H7 (cell line): ENCODE measurements around the gene ZC3H18. TPM values are rescaled to one million over a fixed set of nuclear protein-coding genes. Genes with fewer than 3 reads are reported as not detected.

Experiments used
- DNase-seq: peaks from one replicate; pipeline ENCODE4 v3.0.0; 2012
- H3K27me3 ChIP-seq: 2 replicates; pipeline ENCODE4 v1.6.0; 2011; ENCODE audit warnings: mild to moderate bottlenecking, low read length; ENCODE audit not compliant: control insufficient read depth, insufficient read depth
- H3K36me3 ChIP-seq: replicated peaks from 2 replicates; pipeline ENCODE4 v1.5.1; 2011; ENCODE audit warnings: low read length; ENCODE audit not compliant: control insufficient read depth, insufficient read depth
- H3K4me3 ChIP-seq: 2 replicates; pipeline ENCODE4 v1.5.1; 2011; ENCODE audit warnings: low read depth, mild to moderate bottlenecking, control low read depth, low read length, moderate library complexity; ENCODE audit not compliant: insufficient read depth
- total RNA-seq: library from RNA; depleted of rRNA; stranded (reverse); fragments of >200 nt; shearing (Covaris generic); gene quantifications from 2 replicates; pipeline ENCODE4 v1.2.3, GENCODE V29; 2014

ZC3H18 gene
- total RNA-seq, 1 experiment from 2014 or later: 19.5 TPM

DNA sequence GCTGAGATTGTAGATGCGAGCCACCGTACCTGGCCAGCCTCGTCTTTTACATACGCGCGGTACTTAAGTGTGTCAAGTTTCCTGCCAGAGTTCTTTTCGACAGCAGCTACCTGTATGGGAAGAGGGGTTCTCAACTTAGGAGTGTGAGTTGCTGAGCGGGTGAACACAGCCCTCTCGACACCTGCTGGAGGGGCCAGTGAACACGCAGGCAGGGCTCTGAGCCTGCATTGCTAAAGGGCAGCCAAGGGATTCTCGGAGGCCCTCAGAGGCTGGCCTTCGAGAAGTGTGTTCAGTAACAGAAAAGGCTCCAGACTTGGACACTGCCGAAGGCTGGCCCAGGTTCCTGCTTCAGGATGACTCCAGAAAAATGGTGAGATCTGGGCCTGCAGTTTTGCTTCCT is 6.1 kb downstream of the ZC3H18 start:
- no peak overlapping the region for H3K4me3 ChIP-seq
- no peaks in the 10 kb centered on the region for H3K27me3 ChIP-seq
- peaks cover 25% of the 10 kb centered on the region for H3K36me3 ChIP-seq
- no peak for DNase-seq

DNA sequence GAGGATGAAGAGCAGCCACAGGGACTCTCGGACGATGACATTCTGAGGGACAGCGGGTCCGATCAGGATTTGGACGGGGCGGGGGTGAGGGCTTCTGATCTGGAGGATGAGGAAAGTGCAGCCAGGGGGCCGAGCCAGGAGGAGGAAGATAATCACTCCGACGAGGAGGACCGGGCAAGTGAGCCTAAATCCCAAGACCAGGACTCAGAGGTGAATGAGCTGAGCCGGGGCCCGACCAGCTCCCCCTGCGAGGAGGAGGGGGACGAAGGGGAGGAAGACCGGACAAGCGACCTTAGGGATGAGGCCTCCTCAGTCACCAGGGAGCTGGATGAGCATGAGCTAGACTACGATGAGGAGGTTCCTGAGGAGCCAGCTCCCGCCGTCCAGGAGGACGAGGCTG is 7.0 kb downstream of the ZC3H18 start:
- no peak for DNase-seq
- Histone ChIP-seq H3K27me3 (no peaks in the 10 kb centered on the region), H3K4me3 (no peak overlapping the region), H3K36me3 (peaks cover 30% of the 10 kb centered on the region)

- H3K36me3 ChIP-seq: peaks cover 30% of the 10 kb centered on the region
- H3K27me3 ChIP-seq: no peaks in the 10 kb centered on the region
- DNase-seq: no peak
- no peak overlapping the region for H3K4me3 ChIP-seq
These were observed 8.5 kb downstream of the ZC3H18 start for GRCh38 chr16:88578446-88579313.

DNA sequence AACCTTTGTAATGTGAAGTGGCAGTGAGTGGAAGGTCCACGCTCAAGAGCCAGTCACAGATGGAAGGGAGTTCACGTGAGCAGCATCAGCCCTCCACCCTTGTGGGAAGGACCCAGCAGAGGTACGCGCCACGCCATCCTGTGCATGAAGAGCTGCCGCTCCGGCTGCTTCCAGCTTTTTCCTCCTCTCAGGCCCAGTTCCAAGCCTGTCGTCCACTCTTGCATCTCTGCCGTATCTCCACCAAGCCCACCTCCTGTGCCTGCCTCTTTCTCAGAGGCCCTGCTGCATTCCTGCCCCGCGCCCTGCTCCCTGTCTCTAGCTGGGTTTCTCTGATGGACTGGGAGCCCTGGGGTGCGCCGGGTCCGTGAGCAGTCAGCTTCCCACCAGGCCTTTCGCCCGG is 10.2 kb downstream of the ZC3H18 start:
- Histone ChIP-seq H3K36me3 (peaks cover 30% of the 10 kb centered on the region), H3K27me3 (no peaks in the 10 kb centered on the region), H3K4me3 (no peak overlapping the region)
- DNase-seq: no peak

DNA sequence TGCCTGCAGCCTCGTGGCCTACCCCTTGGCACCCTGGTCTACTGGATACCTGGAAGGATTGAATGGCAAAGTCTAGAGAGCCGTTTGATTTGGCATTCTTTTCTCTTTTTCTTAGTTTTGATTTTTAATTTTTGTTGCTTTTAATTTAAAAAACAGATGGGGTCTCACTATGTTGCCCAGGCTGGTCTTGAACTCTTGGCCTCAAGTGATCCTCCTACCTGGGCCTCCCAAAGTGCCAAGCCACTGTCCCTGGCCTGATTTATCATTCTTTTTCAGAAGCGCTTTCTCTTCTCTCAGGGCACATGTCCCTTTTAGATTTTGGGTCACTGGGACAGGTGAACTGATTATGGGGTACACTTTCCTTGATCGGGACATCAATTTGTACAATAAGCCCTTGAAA is 10.8 kb downstream of the ZC3H18 start:
- Histone ChIP-seq H3K27me3 (no peaks in the 10 kb centered on the region), H3K36me3 (peaks cover 30% of the 10 kb centered on the region), H3K4me3 (no peak overlapping the region)
- no peak for DNase-seq

DNA sequence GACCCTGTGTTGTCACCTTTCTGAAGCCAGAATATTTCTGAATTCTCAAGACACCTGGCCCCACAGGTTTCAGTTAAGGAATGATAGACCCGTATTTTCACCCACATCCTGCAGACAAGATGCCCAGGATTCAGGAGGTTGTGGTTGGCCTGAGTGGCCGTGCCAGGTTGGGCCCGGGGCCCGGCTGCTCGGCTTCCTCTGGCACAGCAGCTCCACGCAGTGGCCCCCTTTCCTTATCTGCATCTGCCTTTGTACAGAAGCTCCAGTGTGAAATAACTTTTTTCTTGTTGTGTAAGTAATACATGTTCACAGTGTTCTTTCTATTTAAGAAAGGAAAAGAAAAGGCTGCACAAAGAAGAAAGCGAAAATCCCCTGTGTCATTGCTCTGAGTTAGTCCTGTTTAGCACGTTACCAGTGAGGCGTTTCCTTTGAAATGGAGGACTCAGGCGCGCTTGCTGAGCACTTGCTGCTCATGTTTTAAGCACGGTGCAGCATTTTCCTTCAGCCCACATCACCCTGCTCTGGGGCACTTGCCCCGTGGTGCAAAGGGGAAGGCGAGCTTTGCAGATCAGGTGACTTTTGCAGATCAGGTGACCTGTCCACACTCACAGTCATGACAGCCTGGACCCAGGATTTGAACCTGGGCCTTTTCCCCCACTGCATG is 12.8 kb downstream of the ZC3H18 start:
- DNase-seq: no peak
- peaks cover 24% of the 10 kb centered on the region for H3K36me3 ChIP-seq
- no peaks in the 10 kb centered on the region for H3K27me3 ChIP-seq
- H3K4me3 ChIP-seq: no peak overlapping the region

DNA sequence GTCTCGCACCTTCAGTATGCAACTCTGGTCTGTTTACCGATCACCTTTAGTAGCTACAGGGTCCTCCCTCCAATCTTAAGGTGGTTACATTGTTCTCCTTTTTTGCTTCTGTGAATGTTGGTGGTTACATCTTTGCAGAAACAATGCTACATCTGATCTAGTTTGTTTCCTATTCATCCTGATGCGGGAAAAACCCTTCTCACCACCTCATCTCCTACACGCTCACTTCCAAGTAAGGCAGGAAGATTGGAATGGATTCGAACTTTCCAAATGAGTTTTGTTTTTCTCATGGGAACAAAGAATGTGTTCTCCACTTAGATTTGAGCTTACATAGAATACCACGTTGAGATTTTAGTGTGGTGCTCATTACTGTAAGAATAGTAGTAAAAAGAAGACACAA is 14.5 kb downstream of the ZC3H18 start:
- Histone ChIP-seq H3K36me3 (peaks cover 35% of the 10 kb centered on the region), H3K4me3 (no peak overlapping the region), H3K27me3 (no peaks in the 10 kb centered on the region)
- no peak for DNase-seq

DNA sequence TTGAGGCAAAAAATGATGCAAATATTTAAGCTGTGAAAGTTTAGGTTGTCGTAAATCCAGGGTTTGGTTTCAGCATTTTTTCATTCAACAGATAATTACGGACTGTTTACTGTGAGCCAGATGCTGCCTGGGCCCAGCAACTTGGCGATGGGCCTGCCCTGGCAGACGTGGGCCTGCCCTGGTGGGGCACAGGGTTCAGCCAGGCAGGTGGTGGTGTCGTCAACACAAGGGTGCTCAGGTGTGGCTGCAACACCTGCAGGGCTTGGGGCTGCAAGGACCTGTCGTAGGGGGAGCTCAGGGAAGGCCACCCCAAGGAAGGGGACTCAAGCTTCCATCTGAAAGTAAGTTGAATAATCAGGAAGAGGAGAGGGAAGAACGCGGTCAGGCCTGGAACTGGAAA is 15.1 kb downstream of the ZC3H18 start:
- Histone ChIP-seq H3K36me3 (peaks cover 39% of the 10 kb centered on the region), H3K27me3 (no peaks in the 10 kb centered on the region), H3K4me3 (no peak overlapping the region)
- no peak for DNase-seq

DNA sequence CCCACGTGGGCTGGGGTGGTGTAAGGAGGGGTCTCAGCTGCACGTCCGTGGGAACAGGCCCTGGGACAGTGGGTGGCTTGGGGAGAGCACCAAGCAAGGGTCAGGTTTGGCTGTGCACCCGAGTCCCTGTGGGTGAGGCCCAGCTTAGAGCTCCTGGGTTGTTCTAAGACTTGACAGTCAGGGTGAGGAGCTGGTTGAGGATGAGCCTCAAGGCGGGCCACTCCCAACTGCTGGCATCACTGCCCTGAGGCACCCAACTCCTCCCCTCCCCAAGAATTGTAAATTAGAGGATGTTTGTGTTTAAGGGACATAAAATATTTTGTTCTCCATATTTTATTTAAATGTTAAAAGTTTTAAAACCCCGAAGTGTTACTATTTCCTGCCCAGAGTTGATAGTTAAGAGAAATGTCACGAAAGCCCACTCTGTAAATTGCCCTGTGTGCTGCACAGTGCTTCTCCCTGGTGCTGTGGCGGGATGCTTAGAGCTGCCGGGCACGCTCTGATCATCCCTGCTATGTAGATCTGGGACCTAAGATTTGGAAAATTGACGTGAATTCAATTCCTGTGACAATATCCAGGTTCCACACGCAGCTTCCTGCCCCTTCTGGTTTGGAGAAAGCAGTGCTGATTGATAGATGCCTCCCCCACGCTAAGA is 15.9 kb downstream of the ZC3H18 start:
- no peak for DNase-seq
- Histone ChIP-seq H3K36me3 (peaks cover 36% of the 10 kb centered on the region), H3K4me3 (no peak overlapping the region), H3K27me3 (no peaks in the 10 kb centered on the region)

DNA sequence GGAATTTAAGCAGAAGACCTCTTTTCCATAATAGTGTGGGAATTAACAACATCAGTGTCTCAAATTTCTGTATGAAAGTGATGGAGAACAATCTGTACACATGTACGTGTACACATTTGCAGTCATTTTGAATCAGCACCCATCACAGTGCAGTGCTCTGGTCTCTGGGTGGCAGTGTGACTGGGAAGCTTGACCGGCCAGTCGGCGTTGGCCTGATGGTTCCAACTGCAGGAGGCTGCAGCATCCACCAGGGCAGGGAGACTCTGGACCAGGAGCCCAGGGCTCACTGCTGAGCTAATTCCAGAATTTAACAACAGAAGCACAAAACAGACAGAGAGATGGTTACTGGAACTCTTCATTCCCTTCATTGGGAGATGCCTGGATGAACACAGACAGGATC is 17.9 kb downstream of the ZC3H18 start:
- Histone ChIP-seq H3K36me3 (peaks cover 29% of the 10 kb centered on the region), H3K27me3 (no peaks in the 10 kb centered on the region), H3K4me3 (no peak overlapping the region)
- no peak for DNase-seq

- Histone ChIP-seq H3K27me3 (no peaks in the 10 kb centered on the region), H3K36me3 (peaks cover 27% of the 10 kb centered on the region)
These were observed 18.6 kb downstream of the ZC3H18 start for GRCh38 chr16:88588754-88589153.

DNA sequence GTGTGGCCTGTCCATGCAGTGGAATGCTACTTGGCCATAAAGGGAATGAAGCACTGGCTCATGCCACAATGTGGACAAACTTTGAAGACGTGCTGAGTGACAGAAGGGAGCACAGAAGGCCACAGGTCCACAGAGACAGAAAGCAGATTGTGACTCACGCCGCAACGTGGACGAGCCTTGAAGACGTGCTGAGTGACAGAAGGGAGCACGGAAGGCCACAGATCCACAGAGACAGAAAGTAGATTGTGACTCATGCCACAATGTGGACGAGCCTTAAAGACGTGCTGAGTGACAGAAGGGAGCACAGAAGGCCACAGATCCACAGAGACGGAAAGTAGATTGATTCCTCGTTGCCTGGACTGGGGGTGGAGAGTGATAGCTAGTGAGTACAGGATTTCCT is 19.2 kb downstream of the ZC3H18 start:
- H3K4me3 ChIP-seq: no peak overlapping the region
- no peak for DNase-seq
- H3K36me3 ChIP-seq: peaks cover 28% of the 10 kb centered on the region
- H3K27me3 ChIP-seq: no peaks in the 10 kb centered on the region

More at GRCh38 chr16:88588754-88589153, 18.6 kb downstream of the ZC3H18 start:
- no peak for DNase-seq
- no peak overlapping the region for H3K4me3 ChIP-seq

GRCh38 chr16:88591577-88592021 is 21.4 kb downstream of the ZC3H18 start:
- no peak overlapping the region for H3K4me3 ChIP-seq
- no peaks in the 10 kb centered on the region for H3K27me3 ChIP-seq
- peaks cover 28% of the 10 kb centered on the region for H3K36me3 ChIP-seq
- DNase-seq: no peak

GRCh38 chr16:88593061-88593460 is 22.9 kb downstream of the ZC3H18 start:
- Histone ChIP-seq H3K27me3 (no peaks in the 10 kb centered on the region), H3K36me3 (peaks cover 21% of the 10 kb centered on the region), H3K4me3 (no peak overlapping the region)
- DNase-seq: no peak

GRCh38 chr16:88593489-88593888 is 23.3 kb downstream of the ZC3H18 start:
- Histone ChIP-seq H3K36me3 (peaks cover 18% of the 10 kb centered on the region), H3K27me3 (no peaks in the 10 kb centered on the region), H3K4me3 (no peak overlapping the region)
- no peak for DNase-seq
